HG02885 (cell line): Measurements from ENCODE around the gene PREX1.

Source experiments
- ATAC-seq: cut with Tn5 transposase; IDR thresholded peaks from one replicate; pipeline ENCODE4 v1.9.1; 2021; ENCODE audit warnings: mild to moderate bottlenecking; ENCODE audit not compliant: unreplicated experiment, poor library complexity

PREX1 gene

GRCh38 chr20:48632825-48633619, 194.8 kb downstream of the PREX1 start:
- no peak for ATAC-seq

- ATAC-seq = no peak
Observed at GRCh38 chr20:48632017-48632824, 195.6 kb downstream of the PREX1 start.

GRCh38 chr20:48631114-48632016, 196.4 kb downstream of the PREX1 start:
- no peak for ATAC-seq

- ATAC-seq = no peak
Observed at GRCh38 chr20:48630342-48631075, 197.3 kb downstream of the PREX1 start.

- ATAC-seq = no peak
Observed at GRCh38 chr20:48629960-48630315, 197.9 kb downstream of the PREX1 start.

GRCh38 chr20:48629069-48629959, 198.5 kb downstream of the PREX1 start:
- no peak for ATAC-seq

GRCh38 chr20:48627737-48628128, 200.1 kb downstream of the PREX1 start:
- ATAC-seq = no peak

- no peak for ATAC-seq
Observed at GRCh38 chr20:48626938-48627736, 200.7 kb downstream of the PREX1 start.

- ATAC-seq = no peak
Observed at GRCh38 chr20:48626226-48626937, 201.4 kb downstream of the PREX1 start.

GRCh38 chr20:48625136-48625900, 202.5 kb downstream of the PREX1 start:
- ATAC-seq = no peak

- no peak for ATAC-seq
Observed at GRCh38 chr20:48624315-48625020, 203.3 kb downstream of the PREX1 start.

GRCh38 chr20:48623906-48624265, 203.9 kb downstream of the PREX1 start:
- ATAC-seq = no peak

GRCh38 chr20:48623176-48623905, 204.5 kb downstream of the PREX1 start:
- ATAC-seq = no peak

GRCh38 chr20:48622421-48622820, 205.4 kb downstream of the PREX1 start:
- ATAC-seq = no peak

- no peak for ATAC-seq
Observed at GRCh38 chr20:48621376-48622078, 206.3 kb downstream of the PREX1 start.
